Right lobe of liver (tissue), 4 donors: Measurements from ENCODE around the gene EEFSEC.

Experiments
- POLR2A ChIP-seq: fragments of 450-650 bp; IDR thresholded peaks from one replicate; pipeline ENCODE4 v1.6.1; 2017; ENCODE audit warnings: antibody characterized with exemption, mild to moderate bottlenecking
- TF ChIP-seq, protein P1 (sequence below), 4 donors: fragments of 200-600 bp in 3 of 4; fragments of 450-650 bp in 1 of 4; IDR thresholded peaks; one replicate each; pipeline versions ENCODE4 v1.5.1 to v1.8.0; 2016 to 2022; ENCODE audit warnings: antibody characterized with exemption in 4 of 4, mild to moderate bottlenecking in 2 of 4
- donor health status: DM: no; HTN: no; CAD: no.
- donor health status: DM: no; HTN: no; CAD: no.
- donor health status: DM: no; HTN: yes; CAD: no.

DNA sequence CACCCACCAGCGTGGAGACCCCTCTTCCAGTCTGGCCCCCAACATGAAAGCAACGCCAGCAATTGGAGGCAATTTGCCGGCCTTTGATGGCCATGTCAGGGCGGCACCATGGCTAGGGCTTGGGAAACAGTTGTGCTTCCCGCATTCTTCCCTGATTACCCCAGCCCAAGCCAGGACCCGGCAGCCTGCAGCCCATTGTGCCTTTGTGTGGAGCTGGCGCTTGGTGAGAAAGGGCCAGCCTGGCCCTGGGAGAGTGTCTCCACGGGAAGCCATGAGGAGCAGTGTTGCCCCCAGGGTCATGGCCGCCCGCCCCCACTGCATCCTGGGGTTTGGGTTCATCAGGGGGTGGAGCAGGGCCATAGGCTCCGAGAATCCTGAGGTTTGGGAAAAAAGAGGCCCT lies 247.4 kb downstream of the EEFSEC start:
- TF ChIP-seq POLR2A: no peak
- TF ChIP-seq, protein P1, sequence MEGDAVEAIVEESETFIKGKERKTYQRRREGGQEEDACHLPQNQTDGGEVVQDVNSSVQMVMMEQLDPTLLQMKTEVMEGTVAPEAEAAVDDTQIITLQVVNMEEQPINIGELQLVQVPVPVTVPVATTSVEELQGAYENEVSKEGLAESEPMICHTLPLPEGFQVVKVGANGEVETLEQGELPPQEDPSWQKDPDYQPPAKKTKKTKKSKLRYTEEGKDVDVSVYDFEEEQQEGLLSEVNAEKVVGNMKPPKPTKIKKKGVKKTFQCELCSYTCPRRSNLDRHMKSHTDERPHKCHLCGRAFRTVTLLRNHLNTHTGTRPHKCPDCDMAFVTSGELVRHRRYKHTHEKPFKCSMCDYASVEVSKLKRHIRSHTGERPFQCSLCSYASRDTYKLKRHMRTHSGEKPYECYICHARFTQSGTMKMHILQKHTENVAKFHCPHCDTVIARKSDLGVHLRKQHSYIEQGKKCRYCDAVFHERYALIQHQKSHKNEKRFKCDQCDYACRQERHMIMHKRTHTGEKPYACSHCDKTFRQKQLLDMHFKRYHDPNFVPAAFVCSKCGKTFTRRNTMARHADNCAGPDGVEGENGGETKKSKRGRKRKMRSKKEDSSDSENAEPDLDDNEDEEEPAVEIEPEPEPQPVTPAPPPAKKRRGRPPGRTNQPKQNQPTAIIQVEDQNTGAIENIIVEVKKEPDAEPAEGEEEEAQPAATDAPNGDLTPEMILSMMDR (IDR thresholded peaks at IDR 0.05): no peak
